GM10248 (cell line): Measurements from ENCODE around the gene NOC2L.
"Not testable (repeated sequence)": the region's sequence is repeated elsewhere in the genome, so short reads cannot be mapped to it uniquely, and the experiment has no call there.

Experiments
- CTCF ChIA-PET: fragments of 300-600 bp; sonication (Branson Sonifier 250); formaldehyde crosslinking; extraction: SDS; loops from one replicate; lab custom pipeline; 2021; ENCODE audit warnings: antibody characterized with exemption; lab: Yijun Ruan, JAX
- POLR2A ChIA-PET: fragments of 350-650 bp; sonication (Branson Sonifier 250); formaldehyde crosslinking; extraction: SDS; loops from one replicate; lab custom pipeline; 2020; ENCODE audit warnings: antibody characterized with exemption; lab: Yijun Ruan, JAX
- DNase-seq: peaks from one replicate; pipeline ENCODE4 v3.0.0; 2012; ENCODE audit errors: extremely low spot score
- CTCF ChIP-seq: IDR thresholded peaks from 2 replicates; pipeline ENCODE4 v1.5.1; 2012; ENCODE audit warnings: mild to moderate bottlenecking, low read depth; ENCODE audit errors: extremely low read depth, missing control alignments, control extremely low read depth

NOC2L gene

GRCh38 chr1:980137-980571 lies 21.1 kb upstream of the NOC2L start:
- ChIA-PET CTCF (interaction anchor here (0.7 to 5.8 kb wide), 7 partner anchors 10 to 83 kb away, joined by 3 to 53 read pairs (median 5); partner anchors contain the start of genes AGRN and HES4), POLR2A (no interaction called here)
- TF ChIP-seq CTCF: no peak
- no peak for DNase-seq

GRCh38 chr1:979744-980072 lies 20.7 kb upstream of the NOC2L start:
- DNase-seq: no peak
- TF ChIP-seq CTCF: no peak
- ChIA-PET POLR2A (no interaction called here), CTCF (interaction anchor here (3.2 kb wide), 1 partner anchor 53 kb away, joined by 12 read pairs; no protein-coding TSS in a partner anchor)

- no peak for TF ChIP-seq CTCF
- POLR2A ChIA-PET: no interaction called here
- no peak for DNase-seq
- CTCF ChIA-PET: interaction anchor here (3.2 kb wide), 1 partner anchor 53 kb away, joined by 12 read pairs; no protein-coding TSS in a partner anchor
Observed at GRCh38 chr1:978835-979743, 20.0 kb upstream of the NOC2L start.

- no peak for TF ChIP-seq CTCF
- CTCF ChIA-PET: no interaction called here
- DNase-seq: no peak
- POLR2A ChIA-PET: no interaction called here
Observed at GRCh38 chr1:978069-978834, 19.2 kb upstream of the NOC2L start.

GRCh38 chr1:976791-977190 lies 17.7 kb upstream of the NOC2L start:
- ChIA-PET POLR2A (interaction anchor here (1.3 kb wide), 1 partner anchor 13 kb away, joined by 3 read pairs; no protein-coding TSS in a partner anchor), CTCF (interaction anchor here (0.9 to 1.9 kb wide), 6 partner anchors 10 to 107 kb away, joined by 3 to 8 read pairs (median 6); partner anchors contain the start of gene PLEKHN1)
- DNase-seq: not testable (repeated sequence)

- peak; percentile 81 for DNase-seq
- ChIA-PET POLR2A (interaction anchor here (1.3 kb wide), 1 partner anchor 12 kb away, joined by 3 read pairs; no protein-coding TSS in a partner anchor), CTCF (interaction anchor here (0.9 to 1.9 kb wide), 7 partner anchors 9 to 107 kb away, joined by 3 to 8 read pairs (median 6); partner anchors contain the start of gene PLEKHN1)
- TF ChIP-seq CTCF: peak; percentile 48
Observed at GRCh38 chr1:975896-976683, 17.0 kb upstream of the NOC2L start.
